IPS DF 6.9 (cell line): Measurements from ENCODE around the gene TTC17.
"Not testable (repeated sequence)": the region's sequence is repeated elsewhere in the genome, so short reads cannot be mapped to it uniquely, and the experiment has no call there.

Experiments
- DNase-seq: peaks from one replicate; pipeline ENCODE4 v3.0.0-alpha.2; 2013; ENCODE audit warnings: low read depth, low spot score
- H3K27ac ChIP-seq: one replicate; pipeline ENCODE4 v1.5.1; 2013; ENCODE audit warnings: low read length, control low read depth
- H3K27me3 ChIP-seq: 2 replicates; pipeline ENCODE4 v1.6.1; 2013; ENCODE audit warnings: mild to moderate bottlenecking, low read length; ENCODE audit not compliant: control insufficient read depth, insufficient read depth
- H3K36me3 ChIP-seq: 2 replicates; pipeline ENCODE4 v1.6.1; 2013; ENCODE audit warnings: low read length; ENCODE audit not compliant: control insufficient read depth, insufficient read depth
- H3K4me1 ChIP-seq: 2 replicates; pipeline ENCODE4 v1.6.1; 2013; ENCODE audit warnings: low read length; ENCODE audit not compliant: control insufficient read depth, insufficient read depth
- H3K4me3 ChIP-seq: 2 replicates; pipeline ENCODE4 v1.5.1; 2013; ENCODE audit warnings: mild to moderate bottlenecking, low read length
- H3K9me3 ChIP-seq: 2 replicates; pipeline ENCODE4 v1.6.1; 2013; ENCODE audit warnings: low read length, inconsistent platforms; ENCODE audit not compliant: control insufficient read depth, insufficient read depth
- WGBS: extraction: QIAGEN DNeasy Blood & Tissue Kit; methylation state at CpG from one replicate; pipeline ENCODE4 v1.1.7; 2013; ENCODE audit warnings: mixed read lengths, missing lambda C conversion rate; ENCODE audit not compliant: insufficient read length, insufficient coverage; 5-methylcytosine and 5-hydroxymethylcytosine counted together

The TTC17 gene

DNA sequence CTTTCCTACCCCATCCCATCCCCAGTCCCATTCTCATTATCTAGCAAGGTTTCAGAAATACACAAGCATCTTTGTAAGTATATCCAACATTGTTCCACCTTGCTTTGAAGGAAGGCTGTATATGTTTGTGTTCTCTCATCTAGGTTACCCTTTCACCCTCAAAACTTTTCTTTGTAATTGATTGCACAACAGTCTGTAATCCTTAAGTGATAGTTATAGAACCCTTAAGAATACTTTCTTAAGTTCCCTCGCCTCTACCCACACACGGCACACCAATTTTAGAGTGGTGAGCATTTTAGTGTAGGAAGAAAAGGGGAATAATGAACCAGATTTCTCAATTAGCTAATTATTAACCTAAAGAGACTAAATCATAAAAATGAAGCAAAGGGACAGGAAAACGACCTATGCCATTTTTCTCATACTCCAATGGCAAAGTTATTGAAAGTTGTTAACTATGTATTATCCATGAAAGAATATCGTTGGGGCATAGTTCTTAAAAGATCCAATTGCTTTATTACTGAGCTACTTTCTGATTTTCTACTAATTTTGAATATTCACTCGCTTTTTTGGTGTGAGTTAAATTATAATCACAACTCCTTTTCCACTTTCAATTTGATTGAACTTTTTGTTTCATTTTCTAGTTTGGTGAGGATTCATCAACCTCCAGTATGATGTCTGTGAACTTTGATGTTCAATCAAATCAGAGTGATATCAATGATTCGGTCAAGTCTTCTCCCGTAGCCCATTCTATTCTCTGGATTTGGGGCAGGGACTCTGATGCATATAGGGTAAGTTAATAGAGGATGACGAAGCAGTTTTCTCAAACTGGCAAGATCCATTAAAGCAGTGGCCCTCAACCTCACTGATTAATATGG lies 44.9 kb downstream of the TTC17 start:
- H3K9me3 ChIP-seq, result no peaks in the 10 kb centered on the region
- H3K36me3 ChIP-seq, result peaks cover 8% of the 10 kb centered on the region; the same call in 1 of the 2 replicates
- H3K4me1 ChIP-seq, result no peaks in the 10 kb centered on the region
- H3K27me3 ChIP-seq, result no peaks in the 10 kb centered on the region
- H3K27ac ChIP-seq, result no peak overlapping the region
- no peak for DNase-seq
- whole genome bisulfite sequencing, result no CpG with 5 or more reads among the region's 8 CpGs
- H3K4me3 ChIP-seq, result no peak overlapping the region

DNA sequence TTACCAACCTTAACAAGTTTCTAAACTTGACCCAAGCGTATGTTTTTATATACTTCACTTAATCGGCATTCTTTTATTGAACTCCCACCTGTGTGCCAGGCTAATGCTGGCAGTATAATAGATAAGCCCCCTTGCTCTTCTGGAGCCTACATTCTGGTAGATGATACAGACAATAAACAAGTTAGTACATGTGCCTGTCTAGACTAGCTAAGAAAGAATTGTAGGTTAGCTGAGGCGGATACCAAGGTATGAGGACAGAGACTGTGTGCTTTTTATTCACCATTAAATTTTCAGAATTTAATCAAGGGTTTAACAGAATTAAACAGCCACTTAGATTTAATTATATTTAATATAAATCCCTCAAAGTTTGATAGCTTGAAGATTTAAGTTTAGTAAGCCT lies 45.7 kb downstream of the TTC17 start:
- DNase-seq, result no peak
- no peak overlapping the region for H3K27ac ChIP-seq
- H3K36me3 ChIP-seq, result peaks cover 9% of the 10 kb centered on the region; the same call in 1 of the 2 replicates
- H3K9me3 ChIP-seq, result no peaks in the 10 kb centered on the region
- no CpG with 5 or more reads among the region's 3 CpGs for WGBS
- no peaks in the 10 kb centered on the region for H3K4me1 ChIP-seq
- no peak overlapping the region for H3K4me3 ChIP-seq
- no peaks in the 10 kb centered on the region for H3K27me3 ChIP-seq

DNA sequence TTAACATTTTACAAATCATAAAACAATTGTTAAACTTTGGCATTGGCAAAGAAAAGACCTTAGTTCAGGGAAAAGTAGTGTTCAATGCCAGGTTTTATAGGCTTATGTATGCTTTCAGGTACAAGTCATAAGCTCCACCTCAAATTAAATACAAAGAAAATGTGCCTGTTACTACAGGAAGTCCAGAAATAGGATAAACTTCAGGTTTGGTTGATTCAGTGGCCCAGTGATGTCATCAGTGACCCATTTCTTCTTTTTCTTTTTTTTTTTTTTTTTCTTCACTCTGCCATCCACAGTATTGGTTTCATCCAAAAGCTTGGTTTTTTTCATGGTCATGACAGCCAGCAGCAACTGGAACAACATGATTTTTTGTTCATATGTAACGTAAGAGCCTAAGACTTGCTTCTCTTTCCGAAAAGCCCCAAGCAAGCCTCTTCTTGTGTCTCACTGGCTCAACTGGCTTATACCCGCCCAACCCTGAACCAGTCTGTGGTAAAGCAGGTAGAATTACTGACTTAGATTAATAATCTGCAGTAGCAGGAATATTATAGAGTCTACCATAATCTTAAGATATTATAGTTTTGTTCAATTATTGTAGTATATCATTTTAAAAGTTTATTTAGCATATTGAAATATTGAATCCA lies 46.2 kb downstream of the TTC17 start:
- Histone ChIP-seq H3K27ac (no peak overlapping the region), H3K9me3 (no peaks in the 10 kb centered on the region), H3K36me3 (peaks cover 9% of the 10 kb centered on the region; the same call in 1 of the 2 replicates), H3K4me1 (no peaks in the 10 kb centered on the region), H3K4me3 (no peak overlapping the region), H3K27me3 (no peaks in the 10 kb centered on the region)
- DNase-seq, result no peak
- no CpG with 5 or more reads among the region's 3 CpGs for WGBS

DNA sequence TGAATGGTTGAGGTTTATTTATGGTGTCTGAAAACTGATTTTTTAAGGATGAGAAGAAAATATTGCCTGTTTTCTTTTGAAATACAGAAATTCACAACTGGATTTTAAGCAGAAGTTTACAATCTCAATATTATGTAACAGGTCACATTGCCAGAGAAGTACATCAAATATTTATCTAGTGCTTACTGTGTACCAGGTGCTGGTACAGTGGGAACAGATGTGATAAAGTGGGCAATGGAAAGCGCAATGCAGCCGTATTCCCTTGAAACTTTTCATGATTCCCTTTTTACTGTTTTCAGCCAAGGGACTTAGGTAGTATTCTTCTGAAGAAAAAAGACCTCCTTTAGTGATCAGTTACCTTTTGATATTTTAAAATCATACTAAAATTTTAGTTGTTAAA lies 49.6 kb downstream of the TTC17 start:
- Histone ChIP-seq H3K9me3 (no peaks in the 10 kb centered on the region), H3K27ac (no peak overlapping the region), H3K4me1 (no peaks in the 10 kb centered on the region), H3K27me3 (no peaks in the 10 kb centered on the region), H3K36me3 (peaks cover 7% of the 10 kb centered on the region; the same call in 1 of the 2 replicates), H3K4me3 (no peak overlapping the region)
- WGBS, result no CpG with 5 or more reads among the region's 2 CpGs
- DNase-seq, result no peak

DNA sequence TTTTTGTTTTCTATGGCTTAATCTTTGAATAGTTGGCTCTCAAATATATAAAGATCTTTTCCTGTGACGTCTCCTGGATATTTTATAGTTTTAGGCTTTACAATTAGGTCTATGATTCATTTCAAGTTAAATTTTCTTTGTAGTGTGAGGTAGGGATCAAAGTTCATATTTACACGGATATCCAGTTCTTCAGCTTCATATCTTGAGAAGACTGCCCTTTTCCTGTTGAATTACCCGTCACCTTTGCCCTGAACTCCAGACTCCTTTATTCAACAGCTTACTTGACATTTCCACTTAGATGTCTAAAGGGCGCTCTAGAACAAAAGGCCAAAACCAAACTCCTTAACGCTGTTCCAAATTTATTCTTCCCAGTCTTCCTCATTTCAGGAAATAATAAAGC lies 51.7 kb downstream of the TTC17 start:
- Histone ChIP-seq H3K4me3 (no peak overlapping the region), H3K9me3 (no peaks in the 10 kb centered on the region), H3K27me3 (no peaks in the 10 kb centered on the region), H3K27ac (no peak overlapping the region), H3K4me1 (no peaks in the 10 kb centered on the region), H3K36me3 (peaks cover 7% of the 10 kb centered on the region; the same call in 1 of the 2 replicates)
- no CpG with 5 or more reads among the region's 5 CpGs for WGBS
- no peak for DNase-seq

DNA sequence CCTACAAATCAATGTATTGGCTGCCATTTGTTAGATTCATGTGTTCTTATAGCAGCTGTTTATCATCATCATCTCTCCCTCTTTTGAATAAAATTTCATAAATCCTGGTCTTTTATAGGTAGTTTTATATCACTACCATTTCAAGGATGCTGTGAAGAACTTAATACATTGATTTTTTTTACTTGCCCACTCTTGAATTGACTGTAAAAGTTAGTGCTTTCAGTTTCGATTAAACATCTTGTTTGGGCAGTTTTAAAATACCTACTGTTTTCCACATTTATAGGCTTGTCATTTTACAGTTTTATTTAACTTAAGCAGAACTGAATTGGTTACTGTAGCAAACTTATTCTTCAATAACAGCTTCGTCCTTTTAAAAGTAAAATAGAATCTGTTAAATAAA lies 59.5 kb downstream of the TTC17 start:
- H3K27me3 ChIP-seq, result no peaks in the 10 kb centered on the region
- no peak for DNase-seq
- H3K27ac ChIP-seq, result no peak overlapping the region
- no peaks in the 10 kb centered on the region for H3K9me3 ChIP-seq
- H3K4me3 ChIP-seq, result no peak overlapping the region
- H3K4me1 ChIP-seq, result no peaks in the 10 kb centered on the region
- whole genome bisulfite sequencing, result no CpG with 5 or more reads among the region's 2 CpGs
- no peaks in the 10 kb centered on the region; the same call in 1 of the 2 replicates for H3K36me3 ChIP-seq

DNA sequence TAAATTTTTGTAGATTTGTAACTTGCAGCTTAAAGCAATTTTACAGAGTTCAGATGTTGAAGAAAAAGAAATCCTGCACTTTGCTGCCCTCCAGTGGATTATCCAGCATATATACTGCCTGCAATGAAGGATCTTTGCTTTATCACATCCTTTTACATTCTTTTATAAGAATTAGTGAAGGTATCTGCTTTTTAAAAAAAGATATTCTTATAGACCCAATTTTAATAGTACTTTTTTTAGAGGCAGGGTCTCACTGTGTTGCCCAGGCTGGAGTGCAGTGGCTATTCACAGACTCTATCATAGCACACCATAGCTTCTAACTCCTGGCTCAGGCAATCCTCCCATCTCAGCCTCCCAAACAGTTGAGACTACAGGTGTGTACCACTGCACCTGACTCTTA lies 60.7 kb downstream of the TTC17 start:
- no peak overlapping the region for H3K27ac ChIP-seq
- H3K36me3 ChIP-seq, result no peaks in the 10 kb centered on the region; the same call in 1 of the 2 replicates
- H3K4me3 ChIP-seq, result no peak overlapping the region
- no peaks in the 10 kb centered on the region for H3K9me3 ChIP-seq
- no peaks in the 10 kb centered on the region for H3K27me3 ChIP-seq
- DNase-seq, result no peak
- H3K4me1 ChIP-seq, result no peaks in the 10 kb centered on the region

DNA sequence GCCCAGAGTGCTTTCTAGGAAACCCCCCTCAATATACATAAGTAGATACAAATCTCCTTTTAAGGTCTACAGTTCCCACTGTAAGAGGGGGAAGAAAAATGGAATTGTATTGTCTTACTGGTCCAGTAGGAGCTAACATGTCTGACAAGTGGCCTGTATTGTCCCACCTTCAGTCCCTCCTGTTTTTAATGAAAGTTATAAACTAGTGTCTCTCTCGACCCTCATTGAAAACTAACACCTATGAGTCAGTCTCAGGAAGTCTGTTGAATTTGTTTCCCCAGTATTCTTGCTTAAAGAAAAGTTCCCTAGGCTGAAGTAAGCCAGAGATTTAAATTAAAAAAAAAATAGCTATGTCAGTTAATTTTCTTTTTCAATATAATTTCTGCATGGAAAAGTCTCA lies 69.3 kb downstream of the TTC17 start:
- no CpG with 5 or more reads among the region's 1 CpG for whole genome bisulfite sequencing
- no peaks in the 10 kb centered on the region for H3K27me3 ChIP-seq

DNA sequence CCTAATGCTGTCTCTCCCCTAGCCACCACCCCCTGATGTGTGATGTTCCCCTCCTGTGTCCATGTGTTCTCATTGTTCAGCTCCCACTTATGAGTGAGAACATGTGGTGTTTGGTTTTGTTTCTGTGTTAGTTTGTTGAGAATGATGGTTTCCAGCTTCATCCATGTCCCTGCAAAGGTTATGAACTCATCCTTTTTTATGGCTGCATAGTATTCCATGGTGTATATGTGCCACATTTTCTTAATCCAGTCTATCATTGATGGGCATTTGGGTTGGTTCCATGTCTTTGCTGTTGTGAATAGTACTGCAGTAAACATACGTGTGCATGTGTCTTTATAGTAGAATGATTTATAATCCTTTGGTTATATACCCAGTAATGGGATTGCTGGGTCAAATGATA lies 72.2 kb downstream of the TTC17 start:
- WGBS, result no CpG with 5 or more reads among the region's 1 CpG
- H3K27ac ChIP-seq, H3K4me1 ChIP-seq, H3K4me3 ChIP-seq, H3K27me3 ChIP-seq, DNase-seq, H3K36me3 ChIP-seq, H3K9me3 ChIP-seq: not testable (repeated sequence)

More for the DNA sequence above, 69.3 kb downstream of the TTC17 start:
- no peak overlapping the region for H3K27ac ChIP-seq
- H3K9me3 ChIP-seq, result no peaks in the 10 kb centered on the region
- H3K36me3 ChIP-seq, result no peaks in the 10 kb centered on the region
- H3K4me3 ChIP-seq, result no peak overlapping the region
- no peaks in the 10 kb centered on the region for H3K4me1 ChIP-seq
- DNase-seq, result no peak

DNA sequence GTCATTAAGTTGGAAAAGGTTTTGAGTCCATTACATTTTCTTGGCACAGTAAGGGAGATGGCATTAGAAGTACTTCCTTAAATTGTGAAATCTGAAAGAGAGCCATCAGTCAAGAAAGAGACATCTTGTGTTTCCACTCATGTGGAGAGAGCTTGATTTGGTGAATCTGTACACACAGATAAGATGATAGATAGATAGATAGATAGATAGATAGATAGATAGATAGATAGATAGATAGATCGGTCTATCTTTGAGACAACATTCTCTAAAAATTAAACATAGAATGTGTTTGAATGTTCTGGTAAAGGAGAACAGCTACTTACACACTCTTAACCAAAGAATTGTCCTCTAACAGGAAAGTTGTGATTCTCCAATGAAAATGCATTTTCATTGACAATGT lies 76.2 kb downstream of the TTC17 start:
- Histone ChIP-seq H3K27me3 (no peaks in the 10 kb centered on the region), H3K9me3 (no peaks in the 10 kb centered on the region), H3K4me1 (no peaks in the 10 kb centered on the region), H3K36me3 (no peaks in the 10 kb centered on the region; the same call in 1 of the 2 replicates), H3K4me3 (no peak overlapping the region), H3K27ac (no peak overlapping the region)
- no CpG with 5 or more reads among the region's 1 CpG for WGBS
- no peak for DNase-seq
